Prostate gland (tissue), 2 donors: ENCODE measurements around the gene SPRR2E.

Experiments
- CTCF ChIP-seq, 4 experiments: fragments of 200-600 bp in 2 of 4; fragments of 450-650 bp in 2 of 4; sonication (generic) in 2 of 4; IDR thresholded peaks; 1 replicate in 3 of 4; 2 replicates in 1 of 4; pipeline ENCODE4 v1.5.1; 2016 to 2019; ENCODE audit warnings: antibody characterized with exemption in 4 of 4, mild to moderate bottlenecking in 2 of 4, moderate library complexity in 2 of 4
- POLR2A ChIP-seq: fragments of 450-650 bp; IDR thresholded peaks from one replicate; pipeline ENCODE4 v1.6.1; 2016; ENCODE audit warnings: antibody characterized with exemption, mild to moderate bottlenecking

DNA sequence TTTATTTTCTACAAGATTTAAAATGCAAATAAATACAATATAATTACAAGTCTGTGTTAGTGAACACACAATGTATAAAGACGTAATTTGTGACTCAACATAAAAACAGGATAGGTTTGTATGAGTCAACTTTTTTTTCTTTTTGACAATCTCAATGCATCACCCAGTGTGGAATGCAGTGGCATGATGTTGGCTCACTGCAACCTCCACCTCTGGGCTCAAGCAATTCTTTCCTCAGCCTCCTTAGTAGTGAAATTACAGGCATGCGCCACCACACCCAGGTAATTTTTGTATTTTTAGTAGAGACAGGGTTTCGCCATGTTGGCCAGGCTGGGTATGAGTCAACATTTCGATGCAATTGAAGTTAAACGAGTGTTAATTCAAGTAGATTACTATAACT is 5.9 kb upstream of the SPRR2E start:
- TF ChIP-seq POLR2A (no peak), CTCF (IDR thresholded peaks at IDR 0.05) (no peak)
